HAP-1 (cell line): ENCODE results near the gene UBALD1.
"Not testable (repeated sequence)": the region's sequence is repeated elsewhere in the genome, so short reads cannot be mapped to it uniquely, and the experiment has no call there.

ENCODE experiments used
- DNase-seq, 2 experiments: peaks; one replicate each; pipeline ENCODE4 v3.0.0-alpha.2; 2016 to 2020; ENCODE audit warnings: low spot score in 2 of 2
- H3K27me3 ChIP-seq: fragments of 250-450 bp; sonication (Bioruptor Pico); 2 replicates; pipeline ENCODE4 v1.5.1; 2020; ENCODE audit warnings: low read depth, mild to moderate bottlenecking, moderate library complexity
- H3K36me3 ChIP-seq: fragments of 250-450 bp; sonication (Bioruptor Pico); replicated peaks from 2 replicates; pipeline ENCODE4 v1.5.1; 2020; ENCODE audit warnings: mild to moderate bottlenecking
- H3K4me1 ChIP-seq: fragments of 250-450 bp; sonication (Bioruptor Pico); 2 replicates; pipeline ENCODE4 v1.5.1; 2020; ENCODE audit warnings: mild to moderate bottlenecking
- H3K4me3 ChIP-seq: fragments of 250-450 bp; sonication (Bioruptor Pico); 2 replicates; pipeline ENCODE4 v1.5.1; 2020; ENCODE audit warnings: mild to moderate bottlenecking, moderate library complexity
- H3K9me3 ChIP-seq: fragments of 250-450 bp; sonication (Bioruptor Pico); 2 replicates; pipeline ENCODE4 v1.5.1; 2020; ENCODE audit warnings: mild to moderate bottlenecking, moderate library complexity
- in situ Hi-C: fragments of 300-500 bp; cut with MboI; formaldehyde crosslinking; loops from 3 replicates; pipeline ENCODE4 v1.14.3; 2020; ENCODE audit warnings: low sequenced_read_pairs, inconsistent platforms, mixed read lengths

Gene UBALD1

GRCh38 chr16:4586291-4586690 lies 28.4 kb downstream of the UBALD1 start:
- Histone ChIP-seq H3K27me3 (peaks cover 6% of the 10 kb centered on the region; the same call in 1 of the 2 replicates), H3K9me3 (no peaks in the 10 kb centered on the region; the same call in 1 of the 2 replicates), H3K36me3 (no peaks in the 10 kb centered on the region), H3K4me1 (no peaks in the 10 kb centered on the region), H3K4me3 (no peak overlapping the region)
- in situ Hi-C loops, result loop anchor here (5.0 kb wide), 1 partner anchor 69 kb away; no protein-coding TSS in a partner anchor
- no peak for DNase-seq

GRCh38 chr16:4583906-4584305 lies 30.8 kb downstream of the UBALD1 start:
- Histone ChIP-seq H3K4me3 (no peak overlapping the region), H3K36me3 (no peaks in the 10 kb centered on the region), H3K4me1 (no peaks in the 10 kb centered on the region), H3K9me3 (no peaks in the 10 kb centered on the region; the same call in 1 of the 2 replicates), H3K27me3 (peaks cover 6% of the 10 kb centered on the region; the same call in 1 of the 2 replicates)
- in situ Hi-C loops, result no loop called here
- DNase-seq, result no peak

GRCh38 chr16:4580250-4580649 lies 34.4 kb downstream of the UBALD1 start:
- H3K27me3 ChIP-seq, result no peaks in the 10 kb centered on the region
- in situ Hi-C loops, result no loop called here
- no peaks in the 10 kb centered on the region for H3K4me1 ChIP-seq
- H3K9me3 ChIP-seq, result no peaks in the 10 kb centered on the region
- no peak overlapping the region for H3K4me3 ChIP-seq
- H3K36me3 ChIP-seq, result no peaks in the 10 kb centered on the region
- no peak for DNase-seq

GRCh38 chr16:4578961-4579530 lies 35.6 kb downstream of the UBALD1 start:
- H3K9me3 ChIP-seq, result no peaks in the 10 kb centered on the region
- in situ Hi-C loops, result no loop called here
- H3K4me1 ChIP-seq, result no peaks in the 10 kb centered on the region
- no peaks in the 10 kb centered on the region for H3K36me3 ChIP-seq
- no peaks in the 10 kb centered on the region for H3K27me3 ChIP-seq
- DNase-seq, result no peak
- H3K4me3 ChIP-seq, result no peak overlapping the region

- no peak for DNase-seq
- Histone ChIP-seq H3K9me3 (no peaks in the 10 kb centered on the region), H3K36me3 (no peaks in the 10 kb centered on the region), H3K27me3 (no peaks in the 10 kb centered on the region), H3K4me3 (no peak overlapping the region), H3K4me1 (no peaks in the 10 kb centered on the region)
- in situ Hi-C loops, result no loop called here
Measured at GRCh38 chr16:4576008-4576407, 38.7 kb downstream of the UBALD1 start.

GRCh38 chr16:4574919-4575705 lies 39.6 kb downstream of the UBALD1 start:
- no peak for DNase-seq
- H3K27me3 ChIP-seq, result no peaks in the 10 kb centered on the region
- no peak overlapping the region for H3K4me3 ChIP-seq
- no peaks in the 10 kb centered on the region for H3K36me3 ChIP-seq
- in situ Hi-C loops, result no loop called here
- no peaks in the 10 kb centered on the region for H3K4me1 ChIP-seq
- no peaks in the 10 kb centered on the region for H3K9me3 ChIP-seq

- in situ Hi-C loops, H3K9me3 ChIP-seq, H3K4me3 ChIP-seq, H3K36me3 ChIP-seq, H3K27me3 ChIP-seq, H3K4me1 ChIP-seq, DNase-seq: not testable (repeated sequence)
Measured at GRCh38 chr16:4573926-4574325, 40.8 kb downstream of the UBALD1 start.

- Histone ChIP-seq H3K36me3 (no peaks in the 10 kb centered on the region), H3K9me3 (no peaks in the 10 kb centered on the region), H3K4me3 (no peak overlapping the region), H3K27me3 (no peaks in the 10 kb centered on the region), H3K4me1 (no peaks in the 10 kb centered on the region)
- no peak for DNase-seq
- in situ Hi-C loops, result no loop called here
Measured at GRCh38 chr16:4572715-4573114, 42.0 kb downstream of the UBALD1 start.

- Histone ChIP-seq H3K36me3 (no peaks in the 10 kb centered on the region), H3K4me1 (no peaks in the 10 kb centered on the region), H3K27me3 (no peaks in the 10 kb centered on the region), H3K9me3 (no peaks in the 10 kb centered on the region), H3K4me3 (no peak overlapping the region)
- in situ Hi-C loops, result no loop called here
- DNase-seq, result no peak
Measured at GRCh38 chr16:4570688-4571321, 43.9 kb downstream of the UBALD1 start.

GRCh38 chr16:4570086-4570485 lies 44.6 kb downstream of the UBALD1 start:
- H3K9me3 ChIP-seq, result no peaks in the 10 kb centered on the region
- no peak for DNase-seq
- H3K4me1 ChIP-seq, result no peaks in the 10 kb centered on the region
- H3K4me3 ChIP-seq, result no peak overlapping the region
- H3K27me3 ChIP-seq, result no peaks in the 10 kb centered on the region
- H3K36me3 ChIP-seq, result no peaks in the 10 kb centered on the region
- in situ Hi-C loops, result no loop called here

GRCh38 chr16:4566144-4566543 lies 48.5 kb downstream of the UBALD1 start:
- no peaks in the 10 kb centered on the region for H3K27me3 ChIP-seq
- no peaks in the 10 kb centered on the region for H3K36me3 ChIP-seq
- H3K4me1 ChIP-seq, result no peaks in the 10 kb centered on the region
- no peak for DNase-seq
- no peak overlapping the region for H3K4me3 ChIP-seq
- in situ Hi-C loops, result no loop called here
- H3K9me3 ChIP-seq, result no peaks in the 10 kb centered on the region

- Histone ChIP-seq H3K27me3 (peaks cover under 1% of the 10 kb centered on the region; the same call in 1 of the 2 replicates), H3K36me3 (no peaks in the 10 kb centered on the region), H3K9me3 (no peaks in the 10 kb centered on the region), H3K4me3 (no peak overlapping the region), H3K4me1 (no peaks in the 10 kb centered on the region)
- in situ Hi-C loops, result no loop called here
- no peak for DNase-seq
Measured at GRCh38 chr16:4564661-4565267, 49.9 kb downstream of the UBALD1 start.

GRCh38 chr16:4561596-4561995 lies 53.1 kb downstream of the UBALD1 start:
- no peak for DNase-seq
- H3K36me3 ChIP-seq, result no peaks in the 10 kb centered on the region
- no peak overlapping the region for H3K4me3 ChIP-seq
- H3K4me1 ChIP-seq, result no peaks in the 10 kb centered on the region
- H3K9me3 ChIP-seq, result no peaks in the 10 kb centered on the region
- peaks cover 4% of the 10 kb centered on the region; the same call in 1 of the 2 replicates for H3K27me3 ChIP-seq
- in situ Hi-C loops, result no loop called here
